ENCODE results near the gene MCF2L2.

- TF ChIP-seq RAD21 (CRISPR knock-in tag; conservative IDR thresholded peaks at IDR 0.05 in 1 of 2, IDR thresholded peaks at IDR 0.05 in 1 of 2) (no peak), PRDM10 (IDR thresholded peaks at IDR 0.05; ENCODE audit: partially characterized antibody) (no peak), CREM (IDR thresholded peaks at IDR 0.05; ENCODE audit: low read depth) (no peak), POLR2A (conservative IDR thresholded peaks at IDR 0.05) (no peak), TAF1 (IDR thresholded peaks at IDR 0.05; ENCODE audit: control insufficient read depth, extremely low read depth, insufficient read depth, low read length, severe bottlenecking) (no peak), POU5F1 (IDR thresholded peaks at IDR 0.05; ENCODE audit: borderline replicate concordance, low read depth, low read length, partially characterized antibody) (no peak), PTBP1 (IDR thresholded peaks at IDR 0.05; ENCODE audit: low read depth, low read length) (no peak), EP300 (IDR thresholded peaks at IDR 0.05; ENCODE audit: low read length) (no peak)
- TF ChIP-seq, protein P1, sequence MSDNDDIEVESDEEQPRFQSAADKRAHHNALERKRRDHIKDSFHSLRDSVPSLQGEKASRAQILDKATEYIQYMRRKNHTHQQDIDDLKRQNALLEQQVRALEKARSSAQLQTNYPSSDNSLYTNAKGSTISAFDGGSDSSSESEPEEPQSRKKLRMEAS (CRISPR knock-in tag; IDR thresholded peaks at IDR 0.05): no peak
Observed at GRCh38 chr3:183309276-183309675, 119.1 kb downstream of the MCF2L2 start.
